Measurements from ENCODE around the gene SHH.

DNA sequence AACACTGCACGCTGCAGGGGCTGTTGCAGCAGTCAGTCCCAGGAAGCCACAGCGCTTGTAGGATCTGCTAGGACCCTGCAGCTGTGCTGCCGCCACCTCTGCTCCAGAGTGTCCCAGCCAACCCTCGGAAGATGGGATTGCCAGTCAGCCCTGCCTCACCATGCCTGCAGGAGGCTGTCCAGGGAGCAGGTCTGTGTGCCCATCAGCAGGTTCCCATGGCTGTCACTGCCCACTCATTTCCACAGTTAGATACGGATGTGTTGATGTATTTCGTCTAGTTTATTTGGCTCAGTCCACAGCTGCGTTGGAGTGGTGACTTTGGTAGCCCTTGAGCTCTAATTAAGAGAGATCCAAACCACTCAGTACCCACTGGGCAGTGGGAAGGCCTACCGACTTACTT, 35.7 kb downstream of the SHH start:
- no peak for TF ChIP-seq POLR2A (IDR thresholded peaks at IDR 0.05)
- TF ChIP-seq, protein P1, sequence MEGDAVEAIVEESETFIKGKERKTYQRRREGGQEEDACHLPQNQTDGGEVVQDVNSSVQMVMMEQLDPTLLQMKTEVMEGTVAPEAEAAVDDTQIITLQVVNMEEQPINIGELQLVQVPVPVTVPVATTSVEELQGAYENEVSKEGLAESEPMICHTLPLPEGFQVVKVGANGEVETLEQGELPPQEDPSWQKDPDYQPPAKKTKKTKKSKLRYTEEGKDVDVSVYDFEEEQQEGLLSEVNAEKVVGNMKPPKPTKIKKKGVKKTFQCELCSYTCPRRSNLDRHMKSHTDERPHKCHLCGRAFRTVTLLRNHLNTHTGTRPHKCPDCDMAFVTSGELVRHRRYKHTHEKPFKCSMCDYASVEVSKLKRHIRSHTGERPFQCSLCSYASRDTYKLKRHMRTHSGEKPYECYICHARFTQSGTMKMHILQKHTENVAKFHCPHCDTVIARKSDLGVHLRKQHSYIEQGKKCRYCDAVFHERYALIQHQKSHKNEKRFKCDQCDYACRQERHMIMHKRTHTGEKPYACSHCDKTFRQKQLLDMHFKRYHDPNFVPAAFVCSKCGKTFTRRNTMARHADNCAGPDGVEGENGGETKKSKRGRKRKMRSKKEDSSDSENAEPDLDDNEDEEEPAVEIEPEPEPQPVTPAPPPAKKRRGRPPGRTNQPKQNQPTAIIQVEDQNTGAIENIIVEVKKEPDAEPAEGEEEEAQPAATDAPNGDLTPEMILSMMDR (IDR thresholded peaks at IDR 0.05) = no peak

Data from tibial nerve (tissue), 3 donors.